ENCODE measurements around the gene SLX4.

- TF ChIP-seq, protein P1, sequence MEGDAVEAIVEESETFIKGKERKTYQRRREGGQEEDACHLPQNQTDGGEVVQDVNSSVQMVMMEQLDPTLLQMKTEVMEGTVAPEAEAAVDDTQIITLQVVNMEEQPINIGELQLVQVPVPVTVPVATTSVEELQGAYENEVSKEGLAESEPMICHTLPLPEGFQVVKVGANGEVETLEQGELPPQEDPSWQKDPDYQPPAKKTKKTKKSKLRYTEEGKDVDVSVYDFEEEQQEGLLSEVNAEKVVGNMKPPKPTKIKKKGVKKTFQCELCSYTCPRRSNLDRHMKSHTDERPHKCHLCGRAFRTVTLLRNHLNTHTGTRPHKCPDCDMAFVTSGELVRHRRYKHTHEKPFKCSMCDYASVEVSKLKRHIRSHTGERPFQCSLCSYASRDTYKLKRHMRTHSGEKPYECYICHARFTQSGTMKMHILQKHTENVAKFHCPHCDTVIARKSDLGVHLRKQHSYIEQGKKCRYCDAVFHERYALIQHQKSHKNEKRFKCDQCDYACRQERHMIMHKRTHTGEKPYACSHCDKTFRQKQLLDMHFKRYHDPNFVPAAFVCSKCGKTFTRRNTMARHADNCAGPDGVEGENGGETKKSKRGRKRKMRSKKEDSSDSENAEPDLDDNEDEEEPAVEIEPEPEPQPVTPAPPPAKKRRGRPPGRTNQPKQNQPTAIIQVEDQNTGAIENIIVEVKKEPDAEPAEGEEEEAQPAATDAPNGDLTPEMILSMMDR (conservative IDR thresholded peaks at IDR 0.05): no peak
- no peak for TF ChIP-seq ZFX (IDR thresholded peaks at IDR 0.05)
Observed at GRCh38 chr16:3646348-3646920, 35.0 kb upstream of the SLX4 start.

Data from C4-2B (cell line).